ENCODE data around the gene R3HDM2.
"Not testable (repeated sequence)": the region's sequence is repeated elsewhere in the genome, so short reads cannot be mapped to it uniquely, and the experiment has no call there.

R3HDM2 gene

GRCh38 chr12:57319678-57320469 lies 111.0 kb downstream of the R3HDM2 start:
- no peak for DNase-seq

- no peak for DNase-seq
Observed at GRCh38 chr12:57315681-57316080, 115.2 kb downstream of the R3HDM2 start.

GRCh38 chr12:57312287-57312686 lies 118.6 kb downstream of the R3HDM2 start:
- not testable (repeated sequence) for DNase-seq

- DNase-seq, result no peak
Observed at GRCh38 chr12:57309420-57309819, 121.4 kb downstream of the R3HDM2 start.

GRCh38 chr12:57300961-57301584 lies 129.8 kb downstream of the R3HDM2 start:
- DNase-seq, result no peak

- DNase-seq, result no peak
Observed at GRCh38 chr12:57299514-57300016, 131.3 kb downstream of the R3HDM2 start.

- no peak for DNase-seq
Observed at GRCh38 chr12:57296291-57296690, 134.6 kb downstream of the R3HDM2 start.

- not testable (repeated sequence) for DNase-seq
Observed at GRCh38 chr12:57282073-57282472, 148.8 kb downstream of the R3HDM2 start.

GRCh38 chr12:57280211-57281062 lies 150.4 kb downstream of the R3HDM2 start:
- peak; percentile 69 for DNase-seq

GRCh38 chr12:57278465-57279381 lies 152.1 kb downstream of the R3HDM2 start:
- DNase-seq, result no peak

GRCh38 chr12:57276935-57277563 lies 153.8 kb downstream of the R3HDM2 start:
- DNase-seq, result peak; percentile 1

GRCh38 chr12:57276233-57276632 lies 154.6 kb downstream of the R3HDM2 start:
- not testable (repeated sequence) for DNase-seq

- DNase-seq, result no peak
Observed at GRCh38 chr12:57273516-57273915, 157.3 kb downstream of the R3HDM2 start.

- no peak for DNase-seq
Observed at GRCh38 chr12:57272337-57273151, 158.3 kb downstream of the R3HDM2 start.

- no peak for DNase-seq
Observed at GRCh38 chr12:57270966-57271470, 159.8 kb downstream of the R3HDM2 start.

GRCh38 chr12:57268264-57268663 lies 162.6 kb downstream of the R3HDM2 start:
- no peak for DNase-seq

- no peak for DNase-seq
Observed at GRCh38 chr12:57266681-57267080, 164.2 kb downstream of the R3HDM2 start.

GRCh38 chr12:57263096-57263495 lies 167.7 kb downstream of the R3HDM2 start:
- no peak for DNase-seq

GRCh38 chr12:57262126-57262822 lies 168.6 kb downstream of the R3HDM2 start:
- DNase-seq, result no peak

GRCh38 chr12:57261428-57261865 lies 169.4 kb downstream of the R3HDM2 start:
- no peak for DNase-seq
